GM19455 (cell line): ENCODE results near the gene MROH9.

Experiments
- ATAC-seq: cut with Tn5 transposase; IDR thresholded peaks from one replicate; pipeline ENCODE4 v1.9.1; 2021; ENCODE audit not compliant: unreplicated experiment

MROH9 gene

GRCh38 chr1:170964506-170964905 lies 29.2 kb downstream of the MROH9 start:
- ATAC-seq = no peak

GRCh38 chr1:170967042-170967910 lies 31.9 kb downstream of the MROH9 start:
- ATAC-seq = no peak

DNA sequence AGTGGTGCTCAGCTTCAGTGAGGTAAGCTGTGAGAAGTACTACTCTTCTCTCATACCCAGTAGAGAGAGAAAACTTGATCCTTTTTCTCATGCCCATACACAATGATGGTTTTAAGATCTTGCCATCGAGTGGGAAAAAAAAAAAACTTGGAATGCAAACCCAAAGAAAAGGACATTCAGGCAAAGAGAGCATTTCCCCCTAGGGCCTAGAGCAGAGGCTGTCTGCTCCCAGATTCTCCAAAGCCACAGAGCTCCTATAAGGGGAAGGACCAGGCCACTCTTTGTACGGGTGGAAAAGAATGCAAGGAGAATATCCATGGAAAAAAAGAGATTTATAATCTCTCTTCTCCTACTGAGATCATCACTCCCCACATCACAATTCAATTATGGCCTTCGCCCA lies 34.9 kb downstream of the MROH9 start:
- no peak for ATAC-seq

DNA sequence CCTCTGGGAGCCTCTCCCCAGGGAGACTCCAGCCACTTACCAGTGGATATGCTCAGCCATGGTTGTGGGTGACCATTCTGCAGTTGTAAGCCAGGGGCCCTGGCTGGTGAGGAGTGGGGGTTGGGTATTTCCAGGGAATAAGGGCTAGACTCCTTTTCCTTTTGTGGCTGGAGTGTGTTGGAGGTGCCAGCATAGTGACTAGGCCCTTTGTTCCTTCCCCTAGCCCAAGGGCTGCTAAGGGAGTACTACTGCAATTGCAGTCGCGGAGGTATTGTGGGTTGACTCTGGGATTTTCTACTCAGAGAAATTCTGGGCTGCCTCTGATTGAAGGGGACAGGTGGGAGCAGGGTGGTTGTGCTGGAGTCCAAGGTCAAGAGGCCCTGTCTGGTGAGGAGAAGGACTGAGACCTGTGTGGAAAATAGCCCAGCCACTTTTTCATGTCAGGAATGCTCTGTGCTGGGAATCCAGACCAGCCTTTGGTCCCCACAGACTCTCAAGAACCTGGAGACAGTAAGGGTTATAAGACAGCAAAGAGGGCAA lies 43.1 kb downstream of the MROH9 start:
- no peak for ATAC-seq

DNA sequence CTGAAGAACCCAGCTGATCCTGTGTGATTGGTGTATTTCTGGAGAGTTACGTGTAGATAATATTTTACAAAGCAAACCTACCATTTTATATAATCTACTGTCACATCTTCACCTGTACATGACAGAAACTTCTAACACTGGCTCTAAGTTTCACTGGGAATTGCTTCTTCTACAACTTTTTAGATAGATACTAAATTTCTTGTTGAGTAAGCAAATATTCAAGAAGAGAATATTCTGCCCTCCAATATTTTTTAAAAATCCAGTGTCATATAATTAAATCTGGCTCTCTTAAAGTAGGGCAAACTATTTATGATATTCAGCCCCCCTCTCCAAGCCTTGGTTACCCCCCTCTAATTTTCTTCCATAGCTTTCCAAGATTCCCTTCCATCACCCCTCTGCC lies 50.1 kb downstream of the MROH9 start:
- no peak for ATAC-seq

- no peak for ATAC-seq
These were observed 51.6 kb downstream of the MROH9 start for GRCh38 chr1:170986901-170987300.

- no peak for ATAC-seq
These were observed 52.1 kb downstream of the MROH9 start for GRCh38 chr1:170987424-170987823.

- no peak for ATAC-seq
These were observed 57.8 kb downstream of the MROH9 start for GRCh38 chr1:170993151-170993550.

GRCh38 chr1:170993717-170994116 lies 58.4 kb downstream of the MROH9 start:
- no peak for ATAC-seq

- no peak for ATAC-seq
These were observed 79.5 kb downstream of the MROH9 start for GRCh38 chr1:171014880-171015279.

DNA sequence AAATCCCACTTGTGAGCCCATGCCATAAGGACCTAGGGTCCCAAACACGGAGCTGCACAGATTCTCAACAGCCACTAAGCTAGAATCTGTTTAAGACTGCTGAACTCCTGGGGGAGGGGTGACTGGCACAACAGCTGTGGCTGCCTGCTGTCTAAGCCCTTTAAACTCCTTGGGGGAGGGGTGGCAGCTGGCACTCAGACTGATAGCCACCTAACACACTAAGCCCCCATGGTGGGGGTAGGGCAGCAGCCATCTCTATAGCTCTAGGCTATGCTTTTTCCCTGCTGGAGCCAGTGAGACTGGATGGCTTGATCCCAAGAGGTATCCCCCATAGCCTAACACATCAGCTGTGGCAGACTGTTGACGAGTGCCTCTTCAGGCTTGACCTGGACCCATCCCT lies 82.1 kb downstream of the MROH9 start:
- ATAC-seq = no peak

- no peak for ATAC-seq
These were observed 84.6 kb downstream of the MROH9 start for GRCh38 chr1:171019971-171020370.

GRCh38 chr1:171032822-171033702 lies 97.7 kb downstream of the MROH9 start:
- no peak for ATAC-seq

GRCh38 chr1:171037626-171038025 lies 102.3 kb downstream of the MROH9 start:
- ATAC-seq = no peak

DNA sequence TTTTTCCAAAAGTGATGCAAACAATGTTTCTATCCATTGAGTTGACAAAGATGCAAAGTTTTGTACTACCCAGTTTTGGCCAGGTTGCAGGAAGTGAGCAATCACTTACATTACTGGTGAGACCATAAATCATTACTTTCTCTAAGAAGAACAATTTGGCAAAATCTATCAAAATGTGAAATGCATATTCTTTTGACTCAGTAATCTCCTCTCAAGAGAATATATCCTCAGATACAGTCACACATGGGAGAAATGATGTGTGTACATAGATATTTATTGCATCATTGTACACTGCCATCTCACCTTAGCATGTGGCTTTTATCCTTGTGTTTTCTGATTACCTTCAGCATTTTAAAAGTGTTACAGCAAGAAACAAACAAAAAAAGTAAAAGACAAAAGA lies 103.0 kb downstream of the MROH9 start:
- ATAC-seq = no peak

- no peak for ATAC-seq
These were observed 112.7 kb downstream of the MROH9 start for GRCh38 chr1:171048014-171048413.

GRCh38 chr1:171052977-171053376 lies 117.6 kb downstream of the MROH9 start:
- ATAC-seq = no peak

DNA sequence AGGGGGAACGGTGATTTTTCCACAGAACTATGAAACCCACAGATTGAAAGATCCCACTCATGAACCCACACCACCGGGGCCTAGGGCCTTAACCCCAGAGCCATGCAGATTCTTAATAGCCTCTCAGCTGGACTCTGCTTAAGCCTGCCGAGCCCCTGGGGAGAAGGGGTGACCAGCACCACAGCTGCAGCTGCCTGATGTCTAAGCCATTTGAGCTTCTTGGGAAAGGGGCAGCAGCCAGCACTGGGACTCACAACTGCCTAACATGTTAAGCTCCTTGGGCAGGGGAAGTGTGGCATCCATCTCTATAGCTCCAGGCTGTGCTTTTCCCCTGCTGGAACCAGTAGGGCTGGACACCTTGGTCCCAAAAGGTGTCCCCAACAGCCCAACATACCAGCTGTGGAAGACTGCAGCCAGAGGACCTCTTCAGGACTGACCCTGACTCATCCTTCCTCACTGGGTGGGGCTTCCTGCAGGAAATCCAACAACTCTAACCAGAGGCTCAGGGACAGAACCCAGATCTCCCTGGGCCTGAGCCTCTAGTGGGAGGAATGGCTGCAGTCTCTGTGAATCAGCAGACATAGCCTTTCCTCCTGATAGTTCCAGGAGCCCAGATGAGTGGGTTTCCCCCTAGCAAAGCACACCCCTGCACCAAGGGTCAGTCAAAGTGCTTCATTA lies 120.8 kb downstream of the MROH9 start:
- no peak for ATAC-seq

DNA sequence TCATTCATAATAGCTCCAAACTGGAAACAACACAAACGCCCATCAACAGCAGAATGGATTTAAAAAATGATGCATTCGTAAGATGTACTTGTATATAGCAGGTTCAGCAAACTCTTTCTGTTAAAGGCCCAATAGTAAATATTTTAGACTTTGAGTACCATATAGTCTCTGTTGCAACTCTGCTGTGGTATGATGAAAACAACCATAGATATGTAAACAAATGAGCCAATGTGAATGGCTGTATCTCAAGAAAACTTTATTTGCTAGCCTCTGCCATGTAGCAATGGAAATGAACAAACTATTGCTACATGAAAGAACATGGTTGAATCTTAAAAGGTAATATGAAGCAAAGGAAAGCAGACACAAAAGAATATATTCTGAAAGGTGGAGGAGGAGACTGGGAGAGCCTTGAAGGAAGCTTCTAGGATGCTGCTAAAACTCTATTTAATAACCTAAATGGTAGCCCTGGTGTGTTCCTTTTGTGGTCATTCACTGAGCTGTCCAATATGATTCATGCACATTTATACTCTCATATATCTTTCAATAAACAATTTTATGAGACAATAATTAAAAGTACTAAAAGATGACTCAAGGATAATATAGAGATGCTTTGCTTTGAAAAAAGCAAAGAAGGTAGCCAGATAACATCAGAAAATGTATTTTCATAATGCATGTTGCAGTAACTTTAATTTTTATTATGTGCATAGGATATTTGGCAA lies 126.2 kb downstream of the MROH9 start:
- no peak for ATAC-seq

- ATAC-seq = no peak
These were observed 127.6 kb downstream of the MROH9 start for GRCh38 chr1:171062902-171063301.

DNA sequence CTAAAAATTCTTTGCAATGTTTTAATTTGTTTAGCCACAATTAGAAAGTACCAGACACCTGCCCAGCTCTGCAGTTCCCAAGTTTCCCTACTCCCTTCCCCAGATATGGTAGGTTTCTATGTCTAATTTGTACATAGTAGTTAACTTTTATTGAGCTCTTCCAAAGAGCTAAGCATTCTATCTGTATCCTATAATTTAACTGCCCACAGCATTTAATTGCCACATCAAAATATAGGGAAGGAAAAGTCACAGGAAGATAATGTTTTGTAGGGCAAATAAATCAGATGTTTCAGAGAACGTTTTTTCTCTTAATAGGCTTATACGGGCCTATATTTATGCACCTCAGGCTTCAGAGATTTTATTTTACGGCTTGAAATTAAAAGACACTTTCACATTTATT lies 139.7 kb downstream of the MROH9 start:
- no peak for ATAC-seq
